ENCODE results near the gene ASGR2. TPM values are rescaled to one million over a fixed set of nuclear protein-coding genes. Genes with fewer than 3 reads are reported as not detected.

ASGR2 gene
- total RNA-seq, 6 experiments from 2014 or later, result not detected

GRCh38 chr17:7108981-7109380, 5.6 kb downstream of the ASGR2 start:
- no peak for TF ChIP-seq CTCF (IDR thresholded peaks at IDR 0.05)
- DNase-seq, result no peak
- Mint-ChIP-seq H3K27me3 (ENCODE audit: insufficient read depth) (peaks cover 16% of the 10 kb centered on the region), H3K9me3 (no peaks in the 10 kb centered on the region), H3K36me3 (ENCODE audit: low read depth) (no peaks in the 10 kb centered on the region), H3K4me3 (no peak overlapping the region), H3K4me1 (ENCODE audit: low read depth) (no peaks in the 10 kb centered on the region), H3K27ac (no peak overlapping the region)

DNA sequence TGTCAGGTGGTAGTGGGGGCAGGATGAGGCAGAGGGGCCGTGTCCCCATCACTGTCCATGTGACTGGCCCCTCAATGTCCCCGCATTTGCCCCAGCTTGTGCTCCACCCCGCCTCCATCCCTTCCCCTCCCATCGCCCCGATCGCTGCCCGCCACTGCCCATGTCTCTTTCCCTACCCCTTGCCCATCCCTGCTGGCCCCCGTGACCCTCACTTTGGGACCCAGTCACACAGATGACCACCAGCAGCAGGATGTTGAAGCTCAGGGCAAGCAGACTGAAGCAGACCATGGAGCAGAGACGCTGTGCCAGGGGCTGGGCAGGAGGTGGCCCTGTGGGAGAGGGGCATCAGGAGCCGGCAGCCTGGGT, 6.1 kb downstream of the ASGR2 start:
- Mint-ChIP-seq H3K9me3 (no peaks in the 10 kb centered on the region), H3K4me3 (no peak overlapping the region), H3K36me3 (ENCODE audit: low read depth) (no peaks in the 10 kb centered on the region), H3K27me3 (ENCODE audit: insufficient read depth) (peaks cover 16% of the 10 kb centered on the region), H3K4me1 (ENCODE audit: low read depth) (no peaks in the 10 kb centered on the region), H3K27ac (no peak overlapping the region)
- no peak for DNase-seq
- no peak for TF ChIP-seq CTCF (IDR thresholded peaks at IDR 0.05)

DNA sequence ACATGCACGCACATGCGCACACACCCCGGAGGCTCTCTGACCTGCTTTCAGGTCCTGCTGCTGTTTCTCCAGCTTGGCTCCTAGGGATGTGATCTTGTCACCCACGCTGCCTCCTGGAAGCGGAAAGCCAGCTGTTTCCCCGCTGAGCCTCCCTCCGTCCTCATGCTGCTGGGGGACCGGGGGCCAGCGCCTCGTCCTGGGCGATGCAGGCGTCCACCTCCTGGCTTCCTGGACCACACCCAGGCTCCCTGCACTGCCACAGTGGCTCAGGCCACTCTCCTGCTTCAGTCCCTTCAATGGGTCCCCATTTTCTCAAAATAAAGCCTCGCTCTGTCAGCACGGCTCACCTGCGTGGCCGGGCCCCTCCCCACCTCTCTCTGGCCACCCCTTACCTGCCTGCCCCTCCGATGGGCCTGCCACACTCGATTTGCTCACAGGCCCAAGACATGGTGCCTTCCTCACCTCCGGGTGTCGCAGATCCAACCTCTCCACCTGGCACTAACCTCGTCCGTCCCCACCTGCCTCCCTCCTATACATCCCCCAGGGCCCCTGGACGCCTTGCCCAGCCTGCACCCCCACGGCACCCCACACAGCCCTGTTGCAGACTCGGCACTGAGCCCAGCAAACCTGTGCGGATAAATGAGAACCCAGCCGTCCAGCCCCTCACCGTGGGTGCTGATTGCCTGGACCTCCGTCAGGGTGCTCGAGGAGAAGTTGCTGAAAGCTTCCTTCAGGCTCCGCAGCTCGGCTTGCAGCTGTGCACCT, 6.6 kb downstream of the ASGR2 start:
- Mint-ChIP-seq H3K4me1 (ENCODE audit: low read depth) (no peaks in the 10 kb centered on the region), H3K4me3 (no peak overlapping the region), H3K9me3 (no peaks in the 10 kb centered on the region), H3K36me3 (ENCODE audit: low read depth) (no peaks in the 10 kb centered on the region), H3K27ac (no peak overlapping the region), H3K27me3 (ENCODE audit: insufficient read depth) (peaks cover 20% of the 10 kb centered on the region)
- DNase-seq, result no peak
- TF ChIP-seq CTCF (IDR thresholded peaks at IDR 0.05), result no peak

- Mint-ChIP-seq H3K9me3 (no peaks in the 10 kb centered on the region), H3K27me3 (ENCODE audit: insufficient read depth) (peaks cover 22% of the 10 kb centered on the region), H3K36me3 (ENCODE audit: low read depth) (no peaks in the 10 kb centered on the region), H3K4me1 (ENCODE audit: low read depth) (no peaks in the 10 kb centered on the region), H3K27ac (no peak overlapping the region), H3K4me3 (no peak overlapping the region)
- DNase-seq, result no peak
- no peak for TF ChIP-seq CTCF (IDR thresholded peaks at IDR 0.05)
Measured at GRCh38 chr17:7107012-7107754, 7.4 kb downstream of the ASGR2 start.

GRCh38 chr17:7102421-7102820, 12.2 kb downstream of the ASGR2 start:
- DNase-seq, result no peak
- no peak overlapping the region for H3K4me3 Mint-ChIP-seq
- H3K36me3 Mint-ChIP-seq (ENCODE audit: low read depth), result no peaks in the 10 kb centered on the region
- no peaks in the 10 kb centered on the region for H3K4me1 Mint-ChIP-seq (ENCODE audit: low read depth)
- no peak overlapping the region for H3K27ac Mint-ChIP-seq
- peaks cover 27% of the 10 kb centered on the region for H3K27me3 Mint-ChIP-seq (ENCODE audit: insufficient read depth)
- no peaks in the 10 kb centered on the region for H3K9me3 Mint-ChIP-seq
- TF ChIP-seq CTCF (IDR thresholded peaks at IDR 0.05), result no peak
